Epithelial cell of proximal tubule (primary cell): ENCODE results near the gene RPL22. TPM values are rescaled to one million over a fixed set of nuclear protein-coding genes. Genes with fewer than 3 reads are reported as not detected.

Source experiments
- DNase-seq: peaks from one replicate; pipeline ENCODE4 v3.0.0-alpha.2; 2011; ENCODE audit warnings: low read depth
- H3K4me3 ChIP-seq: 2 replicates; pipeline ENCODE4 v1.5.1; 2011; ENCODE audit warnings: low read depth, mild to moderate bottlenecking, low read length
- CTCF ChIP-seq: conservative IDR thresholded peaks from 2 replicates; pipeline ENCODE4 v1.5.1; 2012; ENCODE audit warnings: low read depth, mild to moderate bottlenecking, low read length
- total RNA-seq: library from RNA; depleted of rRNA; stranded (reverse); fragments of >200 nt; gene quantifications from 2 replicates; pipeline ENCODE4 v1.2.3, GENCODE V29; 2015

RPL22 gene
- total RNA-seq, 1 donor from 2014 or later = 341 TPM

DNA sequence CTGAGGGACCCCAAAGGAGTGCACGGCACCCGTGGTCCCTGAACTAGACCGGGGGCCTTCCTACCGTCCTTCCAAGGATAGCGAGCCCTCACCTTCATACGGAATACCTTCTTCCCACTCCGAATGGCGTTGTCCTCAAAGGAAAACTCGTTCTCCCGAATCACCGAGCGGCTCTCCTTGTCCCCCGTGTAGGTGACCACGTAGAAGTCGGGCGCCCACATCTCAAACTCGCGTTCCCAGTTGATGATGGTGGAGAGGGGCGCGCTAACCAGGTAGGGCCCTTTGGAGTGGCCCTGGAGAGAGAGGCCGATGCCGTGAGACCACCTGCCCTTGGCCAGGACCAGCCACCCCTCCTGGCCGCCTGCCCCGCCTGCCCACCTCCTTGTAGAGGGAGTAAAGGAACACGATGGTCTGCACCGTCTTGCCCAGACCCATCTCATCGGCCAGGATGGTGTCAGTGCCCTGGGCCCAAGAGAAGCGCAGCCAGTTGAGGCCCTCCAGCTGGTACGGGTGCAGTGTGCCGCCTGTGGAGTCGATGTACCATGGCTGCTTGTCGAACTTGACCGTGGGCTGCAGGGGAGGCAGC lies 57.3 kb downstream of the RPL22 start:
- no peak overlapping the region for H3K4me3 ChIP-seq
- no peak for DNase-seq
- no peak for TF ChIP-seq CTCF

DNA sequence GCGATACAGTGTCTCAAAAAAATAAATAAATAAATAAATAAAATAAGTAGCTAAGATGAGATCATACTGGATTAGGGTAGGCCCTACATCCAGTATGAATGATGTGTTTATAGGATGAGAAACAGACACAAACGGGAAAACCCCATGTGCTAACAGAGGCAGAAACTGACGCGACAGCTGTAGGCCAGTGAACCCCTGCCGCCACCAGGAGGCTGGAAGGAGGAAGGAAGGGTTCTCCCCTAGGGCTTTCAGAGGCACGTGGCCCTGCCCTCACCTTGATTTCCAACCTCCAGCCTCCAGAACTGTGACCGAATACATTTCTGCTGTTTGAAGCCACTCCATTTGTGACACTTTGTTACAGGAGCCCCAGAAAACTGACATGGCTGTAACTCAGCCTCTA lies 57.8 kb downstream of the RPL22 start:
- no peak for TF ChIP-seq CTCF
- DNase-seq = no peak
- H3K4me3 ChIP-seq = no peak overlapping the region

DNA sequence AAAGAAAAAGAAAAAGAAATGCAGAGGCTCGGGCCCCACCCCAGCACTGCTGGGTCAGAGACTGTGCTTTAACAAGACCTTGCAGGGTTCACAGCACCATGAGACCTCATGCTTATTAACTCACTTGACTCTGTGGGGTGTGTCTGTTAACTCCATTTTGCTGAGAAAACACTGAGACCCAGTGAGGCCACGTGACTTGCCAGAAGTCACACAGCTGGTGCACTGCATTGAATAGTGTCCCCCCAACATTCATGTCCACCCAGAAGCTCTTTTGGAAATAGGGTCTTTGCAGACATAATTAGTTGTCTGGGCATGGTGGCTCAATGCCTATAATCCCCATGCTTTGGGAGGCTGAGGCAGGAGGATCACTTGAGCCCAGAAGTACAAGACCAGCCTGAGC lies 59.0 kb downstream of the RPL22 start:
- TF ChIP-seq CTCF = no peak
- no peak overlapping the region for H3K4me3 ChIP-seq
- no peak for DNase-seq

DNA sequence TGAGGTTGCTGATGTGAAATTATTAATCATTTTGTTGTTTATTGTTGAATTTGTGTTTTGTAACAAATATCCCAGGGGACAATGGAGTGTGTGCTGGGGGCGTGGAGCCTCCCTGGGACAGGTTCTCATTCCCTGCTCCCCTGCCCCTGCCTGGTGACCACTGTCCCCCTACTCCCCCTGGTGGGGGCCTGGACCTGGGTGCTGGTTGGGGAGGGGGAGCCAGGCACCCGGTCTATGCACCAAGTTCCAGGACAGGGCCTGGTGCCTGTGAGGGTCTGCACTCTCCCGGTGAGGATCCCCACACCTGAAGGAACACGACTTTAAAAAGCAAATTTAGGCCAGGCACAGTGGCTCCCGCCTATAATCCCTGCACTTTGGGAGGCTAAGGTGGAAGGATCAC lies 61.6 kb downstream of the RPL22 start:
- DNase-seq = no peak
- no peak for TF ChIP-seq CTCF
- no peak overlapping the region for H3K4me3 ChIP-seq

GRCh38 chr1:6136516-6137220 lies 62.7 kb downstream of the RPL22 start:
- no peak for DNase-seq
- H3K4me3 ChIP-seq = no peak overlapping the region
- TF ChIP-seq CTCF = no peak

Other genes with a start within 250 kb of the RPL22 start
- gene NPHP4, start 207.2 kb downstream of the RPL22 start, total RNA-seq = 7.5 and 8.8 TPM in 2 replicates
- 0.72 and 3.3 TPM in 2 replicates for gene KCNAB2, start 153.7 kb downstream of the RPL22 start, total RNA-seq
- under 0.01 TPM in 1 of 2 replicates, not detected in the other for gene CHD5, start 19.3 kb downstream of the RPL22 start, total RNA-seq
- 16.9 and 32.1 TPM in 2 replicates for gene RNF207, start 6.5 kb upstream of the RPL22 start, total RNA-seq
- gene ICMT, start 36.4 kb upstream of the RPL22 start, total RNA-seq = 75.0 and 119 TPM in 2 replicates
- not detected in 2 replicates for gene HES3, start 44.6 kb upstream of the RPL22 start, total RNA-seq
- gene GPR153, start 61.5 kb upstream of the RPL22 start, total RNA-seq = 2.2 and 6.4 TPM in 2 replicates
- gene ACOT7, start 194.2 kb upstream of the RPL22 start, total RNA-seq = 80.3 and 82.0 TPM in 2 replicates
- 3.0 and 6.2 TPM in 2 replicates for gene HES2, start 220.3 kb upstream of the RPL22 start, total RNA-seq
- gene ESPN, start 225.2 kb upstream of the RPL22 start, total RNA-seq = not detected in 2 replicates